GM12873 (cell line): ENCODE results near the gene ZC3H12C.

Source experiments
- TF ChIP-seq, protein P1 (sequence below): IDR thresholded peaks from 2 replicates; pipeline ENCODE4 v1.5.1; 2012; ENCODE audit warnings: low read depth, mild to moderate bottlenecking, moderate library complexity, low read length, control low read depth; ENCODE audit not compliant: insufficient read depth; ENCODE audit errors: missing control alignments

The ZC3H12C gene

DNA sequence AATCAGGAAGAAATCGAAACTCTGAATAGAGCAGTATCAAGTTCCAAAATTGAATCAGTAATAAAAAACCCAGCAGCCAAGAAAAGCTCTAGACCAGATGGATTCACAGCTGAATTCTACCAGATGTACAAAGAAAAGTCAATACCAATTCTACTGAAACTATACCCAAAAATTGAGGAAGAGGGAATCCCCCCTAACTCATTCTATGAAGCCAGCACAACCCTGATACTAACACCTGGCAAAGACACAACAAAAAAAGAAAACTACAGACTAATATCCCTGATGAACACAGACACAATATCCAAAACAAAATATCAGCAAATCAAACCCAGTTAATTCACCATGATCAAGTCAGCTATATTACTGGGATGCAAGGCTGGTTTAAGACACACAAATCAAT, 97.7 kb downstream of the ZC3H12C start:
- TF ChIP-seq, protein P1, sequence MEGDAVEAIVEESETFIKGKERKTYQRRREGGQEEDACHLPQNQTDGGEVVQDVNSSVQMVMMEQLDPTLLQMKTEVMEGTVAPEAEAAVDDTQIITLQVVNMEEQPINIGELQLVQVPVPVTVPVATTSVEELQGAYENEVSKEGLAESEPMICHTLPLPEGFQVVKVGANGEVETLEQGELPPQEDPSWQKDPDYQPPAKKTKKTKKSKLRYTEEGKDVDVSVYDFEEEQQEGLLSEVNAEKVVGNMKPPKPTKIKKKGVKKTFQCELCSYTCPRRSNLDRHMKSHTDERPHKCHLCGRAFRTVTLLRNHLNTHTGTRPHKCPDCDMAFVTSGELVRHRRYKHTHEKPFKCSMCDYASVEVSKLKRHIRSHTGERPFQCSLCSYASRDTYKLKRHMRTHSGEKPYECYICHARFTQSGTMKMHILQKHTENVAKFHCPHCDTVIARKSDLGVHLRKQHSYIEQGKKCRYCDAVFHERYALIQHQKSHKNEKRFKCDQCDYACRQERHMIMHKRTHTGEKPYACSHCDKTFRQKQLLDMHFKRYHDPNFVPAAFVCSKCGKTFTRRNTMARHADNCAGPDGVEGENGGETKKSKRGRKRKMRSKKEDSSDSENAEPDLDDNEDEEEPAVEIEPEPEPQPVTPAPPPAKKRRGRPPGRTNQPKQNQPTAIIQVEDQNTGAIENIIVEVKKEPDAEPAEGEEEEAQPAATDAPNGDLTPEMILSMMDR, result no peak

DNA sequence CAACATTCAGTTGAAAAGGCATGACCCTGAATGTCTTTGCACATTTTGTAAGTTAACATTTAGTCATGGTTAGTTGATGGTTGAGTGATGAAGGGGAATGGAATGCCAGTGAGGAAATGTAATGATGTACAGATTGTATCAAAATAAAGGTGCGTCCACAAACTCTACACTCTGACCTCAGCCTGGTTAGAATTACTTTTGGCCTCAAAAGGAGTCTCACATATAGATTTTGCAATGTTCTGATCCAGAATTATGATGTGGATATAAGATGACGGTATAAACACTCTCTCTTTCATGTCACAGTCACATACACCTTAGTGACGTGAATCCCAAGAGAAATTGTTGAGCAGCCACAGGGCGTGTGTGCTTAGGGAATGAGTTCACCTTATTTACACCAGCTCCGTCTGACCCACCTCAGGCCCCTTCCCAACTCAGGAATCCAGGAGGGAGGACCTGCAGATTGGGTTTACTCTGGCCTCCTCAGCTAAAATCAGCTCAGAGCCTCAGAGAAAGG, 103.1 kb downstream of the ZC3H12C start:
- TF ChIP-seq, protein P1, result no peak

DNA sequence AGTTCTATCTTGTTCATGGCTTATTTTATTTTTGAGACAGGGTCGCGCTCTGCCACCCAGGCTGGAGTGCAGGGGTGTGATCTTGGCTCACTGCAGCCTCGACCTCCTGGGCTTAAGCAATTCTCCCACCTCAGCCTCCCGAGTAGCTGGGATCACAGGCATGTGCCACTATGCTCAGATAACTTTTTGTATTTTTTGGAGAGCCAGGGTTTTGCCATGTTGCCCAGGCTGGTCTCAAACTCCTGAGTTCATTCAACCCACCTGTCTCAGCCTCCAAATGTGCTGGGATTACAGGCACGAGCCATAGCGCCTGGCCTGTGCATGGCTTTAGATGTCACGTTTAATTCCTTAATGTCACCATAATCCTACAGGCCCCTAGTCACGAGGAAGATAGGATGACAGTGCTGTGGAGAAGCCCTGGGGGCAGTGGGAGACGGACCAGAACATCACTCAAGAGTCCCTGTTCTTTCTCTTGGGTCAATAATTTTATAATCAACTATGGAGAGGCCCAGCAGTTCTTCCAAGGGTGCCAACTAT, 103.8 kb downstream of the ZC3H12C start:
- TF ChIP-seq, protein P1, result no peak

DNA sequence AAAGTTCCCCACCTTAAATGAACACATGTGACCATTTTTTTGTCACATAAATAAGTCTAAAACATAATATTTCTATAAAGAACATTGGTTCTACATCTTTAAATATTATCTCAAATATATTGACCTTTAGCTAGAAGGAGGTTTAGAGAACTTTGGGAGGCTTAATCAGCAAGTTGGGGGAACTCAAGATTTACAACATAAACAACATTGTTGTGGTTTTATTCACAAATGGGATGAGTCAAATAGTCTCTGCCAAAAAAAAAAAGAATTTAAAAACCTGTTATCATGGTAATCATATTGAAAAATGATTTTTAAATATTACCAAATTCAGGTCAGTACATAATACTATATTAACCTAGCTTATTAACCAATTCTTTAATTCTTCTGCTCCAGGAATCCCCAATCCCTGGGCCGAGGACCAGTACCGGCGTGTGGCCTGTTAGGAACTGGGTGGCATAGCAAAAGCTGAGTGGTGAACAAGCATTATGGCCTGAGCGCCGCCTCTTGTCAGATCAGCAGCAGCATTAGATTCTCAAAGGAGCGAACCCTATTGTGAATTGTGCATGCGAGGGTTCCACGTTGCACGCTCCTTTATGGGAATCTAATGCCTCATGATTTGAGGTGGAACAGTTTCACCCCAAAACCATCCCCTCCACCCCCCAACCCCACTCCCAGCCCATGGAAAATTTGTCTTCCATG, 105.0 kb downstream of the ZC3H12C start:
- TF ChIP-seq, protein P1, result no peak

DNA sequence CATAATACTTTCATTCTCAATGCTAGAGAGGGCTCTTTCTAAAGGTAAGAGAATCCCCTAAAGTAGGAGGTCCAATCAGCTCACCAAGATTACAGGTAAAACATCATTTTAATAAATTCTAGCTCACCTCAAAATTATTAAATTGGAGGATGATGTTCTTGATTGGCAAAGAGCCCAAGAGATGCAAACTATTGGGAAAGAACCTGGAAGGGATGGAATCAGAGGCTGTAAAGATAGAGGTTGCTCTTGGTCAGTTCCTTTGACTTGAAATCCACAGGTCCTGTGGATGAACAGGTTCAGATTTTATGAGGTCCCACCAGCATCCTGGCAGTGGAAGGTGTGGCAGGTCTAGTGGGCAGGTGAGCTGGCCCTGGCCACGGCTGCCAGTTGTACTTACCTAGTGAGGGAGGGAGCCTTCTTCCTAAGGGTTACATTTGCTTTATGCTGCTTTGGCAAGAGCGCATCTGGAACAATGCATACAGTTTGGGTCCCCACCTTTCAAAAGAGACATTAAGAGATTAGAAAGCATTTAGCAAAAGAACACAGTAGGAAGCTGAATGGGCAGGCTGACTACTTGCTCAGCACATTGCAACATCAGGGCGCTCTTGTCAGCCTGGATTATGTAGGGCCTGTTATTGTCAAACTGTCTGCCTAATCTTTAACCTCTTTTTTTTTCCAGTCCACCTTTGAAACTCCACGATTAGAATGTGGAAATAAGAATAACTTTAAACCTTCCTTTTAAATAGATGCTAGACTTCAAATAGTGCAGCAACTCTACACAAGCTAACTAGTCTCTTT, 106.2 kb downstream of the ZC3H12C start:
- TF ChIP-seq, protein P1, result no peak

DNA sequence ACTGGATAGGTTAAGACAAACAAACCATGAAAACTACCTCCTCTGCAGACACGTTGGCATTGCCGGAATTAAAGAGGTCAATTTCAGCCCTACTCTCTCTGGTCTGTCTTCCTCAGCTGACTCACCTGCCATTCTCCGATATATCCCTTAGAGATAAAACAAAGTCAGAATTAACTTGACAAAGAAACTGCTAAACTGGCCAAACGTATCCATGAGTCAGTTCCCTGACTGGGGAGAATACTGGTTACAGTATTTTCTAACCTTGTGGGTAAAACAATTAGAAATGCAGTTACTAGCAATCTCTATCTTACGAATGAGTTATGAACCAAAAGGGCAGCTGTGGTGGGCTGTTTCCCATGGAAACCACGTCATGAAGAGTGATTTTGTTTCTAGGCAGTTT, 107.0 kb downstream of the ZC3H12C start:
- TF ChIP-seq, protein P1, result no peak

DNA sequence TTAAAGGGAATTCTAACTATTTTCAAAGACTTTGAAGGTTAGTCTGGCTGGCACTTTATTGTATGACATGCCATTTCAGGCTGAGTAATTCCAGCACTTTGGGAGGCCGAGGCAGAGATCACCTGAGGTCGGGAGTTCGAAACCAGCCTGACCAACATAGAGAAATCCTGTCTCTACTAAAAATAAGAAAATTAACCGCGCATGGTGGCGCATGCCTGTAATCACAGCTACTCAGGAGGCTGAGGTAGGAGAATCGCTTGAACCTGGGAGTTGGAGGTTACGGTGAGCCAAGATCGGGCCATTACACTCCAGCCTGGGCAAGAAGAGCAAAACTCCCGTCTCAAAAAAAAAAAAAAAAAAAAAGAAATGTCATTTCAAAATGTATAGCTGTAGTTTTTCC, 107.6 kb downstream of the ZC3H12C start:
- TF ChIP-seq, protein P1, result no peak
